GM23338 (cell line): Measurements from ENCODE around the gene MEGF11. TPM values are rescaled to one million over a fixed set of nuclear protein-coding genes. Genes with fewer than 3 reads are reported as not detected.

Source experiments
- ATAC-seq: fragments of 200-7000 bp; cut with Tn5 transposase; 3 replicates; pipeline ENCODE4 v1.9.1; 2020
- DNase-seq: peaks from one replicate; pipeline ENCODE4 v3.0.0-alpha.2; 2015; ENCODE audit warnings: low spot score
- H2AFZ ChIP-seq: fragments of 200-600 bp; sonication (generic); 2 replicates; pipeline ENCODE4 v1.8.0; 2016; ENCODE audit warnings: antibody characterized with exemption, mild to moderate bottlenecking, moderate library complexity
- H3F3A ChIP-seq: fragments of 200-600 bp; sonication (generic); replicated peaks from 2 replicates; pipeline ENCODE4 v1.8.0; 2017; ENCODE audit warnings: antibody characterized with exemption, mixed run types, low read depth
- H3K27ac ChIP-seq: fragments of 200-600 bp; sonication (generic); 2 replicates; pipeline ENCODE4 v1.6.1; 2016; ENCODE audit warnings: low read depth
- H3K27me3 ChIP-seq: fragments of 200-600 bp; sonication (generic); 2 replicates; pipeline ENCODE4 v1.8.0; 2016; ENCODE audit warnings: mild to moderate bottlenecking, mixed run types, moderate library complexity; ENCODE audit not compliant: insufficient read depth
- H3K36me3 ChIP-seq: fragments of 200-600 bp; sonication (generic); 2 replicates; pipeline ENCODE4 v1.8.0; 2016; ENCODE audit warnings: mild to moderate bottlenecking; ENCODE audit not compliant: insufficient read depth
- H3K4me1 ChIP-seq: fragments of 200-600 bp; sonication (generic); 2 replicates; pipeline ENCODE4 v1.8.0; 2016; ENCODE audit warnings: mild to moderate bottlenecking, moderate library complexity; ENCODE audit not compliant: insufficient read depth
- H3K4me2 ChIP-seq: fragments of 200-600 bp; sonication (generic); 2 replicates; pipeline ENCODE4 v1.7.1; 2017; ENCODE audit warnings: mixed run types
- H3K4me3 ChIP-seq: fragments of 200-600 bp; sonication (generic); 2 replicates; pipeline ENCODE4 v1.6.1; 2016; ENCODE audit warnings: mixed run types
- H3K79me2 ChIP-seq: fragments of 200-600 bp; sonication (generic); replicated peaks from 2 replicates; pipeline ENCODE4 v1.8.0; 2017; ENCODE audit warnings: mild to moderate bottlenecking; ENCODE audit not compliant: insufficient read depth
- H3K9me2 ChIP-seq: fragments of 200-600 bp; sonication (generic); 2 replicates; pipeline ENCODE4 v1.8.0; 2017; ENCODE audit not compliant: insufficient read depth
- H4K20me1 ChIP-seq: fragments of 200-600 bp; sonication (generic); replicated peaks from 2 replicates; pipeline ENCODE4 v1.8.0; 2017; ENCODE audit warnings: mild to moderate bottlenecking; ENCODE audit not compliant: insufficient read depth
- H3K27ac Mint-ChIP-seq: 2 replicates; pipeline ENCODE4 v1.8.0; 2020; ENCODE audit warnings: inconsistent platforms, mild to moderate bottlenecking, moderate library complexity, mixed read lengths
- H3K27me3 Mint-ChIP-seq: 3 replicates; pipeline ENCODE4 v1.8.0; 2022; ENCODE audit warnings: low read depth, mild to moderate bottlenecking, moderate library complexity, mixed read lengths, inconsistent platforms; ENCODE audit not compliant: insufficient read depth, poor library complexity
- H3K36me3 Mint-ChIP-seq: 3 replicates; pipeline ENCODE4 v1.8.0; 2021; ENCODE audit warnings: low read depth, mild to moderate bottlenecking, inconsistent platforms, moderate library complexity, mixed read lengths
- H3K4me1 Mint-ChIP-seq: 3 replicates; pipeline ENCODE4 v1.8.0; 2020; ENCODE audit warnings: mild to moderate bottlenecking, inconsistent platforms, mixed read lengths
- H3K4me3 Mint-ChIP-seq: 3 replicates; pipeline ENCODE4 v1.8.0; 2021; ENCODE audit warnings: moderate library complexity, mild to moderate bottlenecking, inconsistent platforms, mixed read lengths
- H3K9me3 Mint-ChIP-seq: 3 replicates; pipeline ENCODE4 v1.8.0; 2020; ENCODE audit warnings: moderate library complexity, mild to moderate bottlenecking, inconsistent platforms, mixed read lengths
- CREB1 ChIP-seq: fragments of 250-450 bp; sonication (Bioruptor Pico); IDR thresholded peaks from 2 replicates; pipeline ENCODE4 v1.5.0; 2020; ENCODE audit warnings: low read depth, mild to moderate bottlenecking, moderate library complexity
- CTCF ChIP-seq, 2 experiments: fragments of 200-600 bp in 1 of 2; sonication (generic) in 1 of 2; conservative IDR thresholded peaks; 2 replicates each; pipeline versions ENCODE4 v1.5.1 to v1.6.1; 2016 to 2017; ENCODE audit warnings: antibody characterized with exemption in 2 of 2, low read depth in 2 of 2, mild to moderate bottlenecking in 2 of 2, moderate library complexity in 1 of 2
- ETS1 ChIP-seq: IDR thresholded peaks from 2 replicates; pipeline ENCODE4 v1.6.1; 2016; ENCODE audit warnings: antibody characterized with exemption
- EZH2 ChIP-seq: fragments of 200-600 bp; sonication (generic); IDR thresholded peaks from one replicate; pipeline ENCODE4 v1.8.0; 2017; ENCODE audit warnings: antibody characterized with exemption, mild to moderate bottlenecking, low read depth; ENCODE audit not compliant: unreplicated experiment
- EZH2phosphoT487 ChIP-seq: fragments of 200-600 bp; sonication (generic); IDR thresholded peaks from one replicate; pipeline ENCODE4 v1.8.1; 2018; ENCODE audit warnings: antibody characterized with exemption; ENCODE audit not compliant: unreplicated experiment
- JUNB ChIP-seq: IDR thresholded peaks from one replicate; pipeline ENCODE4 v1.6.1; 2016; ENCODE audit warnings: antibody characterized with exemption; ENCODE audit not compliant: unreplicated experiment
- POLR2AphosphoS5 ChIP-seq: IDR thresholded peaks from 2 replicates; pipeline ENCODE4 v1.6.1; 2016; ENCODE audit warnings: antibody characterized with exemption, low read depth
- REST ChIP-seq: IDR thresholded peaks from one replicate; pipeline ENCODE4 v1.6.1; 2018; ENCODE audit warnings: antibody characterized with exemption; ENCODE audit not compliant: unreplicated experiment
- STAT1 ChIP-seq: IDR thresholded peaks from one replicate; pipeline ENCODE4 v1.6.1; 2016; ENCODE audit warnings: antibody characterized with exemption; ENCODE audit not compliant: unreplicated experiment
- ZNF462 ChIP-seq: fragments of 250-450 bp; sonication (Bioruptor Pico); IDR thresholded peaks from 2 replicates; pipeline ENCODE4 v1.5.0; 2020; ENCODE audit warnings: mild to moderate bottlenecking, moderate library complexity
- polyA plus RNA-seq: library from polyadenylated mRNA; unstranded; fragments of >200 nt; fragmentation: Nextera tagmentation; extraction: Ambion mirVana; gene quantifications from 2 replicates; pipeline ENCODE4 v1.2.1, GENCODE V29; 2016
- total RNA-seq: library from RNA; depleted of rRNA; stranded (reverse); fragments of >200 nt; shearing (Covaris generic); gene quantifications from 2 replicates; pipeline ENCODE4 v1.2.3, GENCODE V29; 2014

Gene MEGF11
- total and polyA plus RNA-seq, 2 experiments from 2014 or later: 1.3 to 1.9 TPM

- Histone ChIP-seq H3K27me3 (no peaks in the 10 kb centered on the region), H3K4me2 (peak overlapping the region; percentile 87), H3F3A (0 out of 2 replicates have a peak, but pooled peaks cover 2% of the 10 kb centered on the region), H4K20me1 (no peaks in the 10 kb centered on the region), H3K4me3 (peak overlapping the region; percentile 86), H3K27ac (no peak overlapping the region), H3K36me3 (no peaks in the 10 kb centered on the region), H3K9me2 (peaks cover 6% of the 10 kb centered on the region), H3K79me2 (no peaks in the 10 kb centered on the region), H3K4me1 (peaks cover 7% of the 10 kb centered on the region), H2AFZ (peak overlapping the region; percentile 97)
- Mint-ChIP-seq H3K27me3 (peaks cover 6% of the 10 kb centered on the region), H3K4me3 (peak overlapping the region; percentile 55), H3K36me3 (no peaks in the 10 kb centered on the region), H3K4me1 (peaks cover 48% of the 10 kb centered on the region), H3K9me3 (no peaks in the 10 kb centered on the region), H3K27ac (no peak overlapping the region)
- ATAC-seq: peak; percentile 91
- DNase-seq: peak; percentile 91
- TF ChIP-seq ZNF462 (CRISPR knock-in tag): 0 out of 2 replicates have a peak, but pooled peaks have one; percentile 20
- TF ChIP-seq ETS1: 0 out of 2 replicates have a peak, but pooled peaks have one; percentile 35
- TF ChIP-seq JUNB: no peak
- no peak for TF ChIP-seq EZH2phosphoT487
- peak; percentile 90 for TF ChIP-seq POLR2AphosphoS5
- peak; percentile 54 to 60 for TF ChIP-seq CTCF (conservative IDR thresholded peaks at IDR 0.05; ENCODE audit: low read depth in 2 of 2)
- TF ChIP-seq STAT1: no peak
- TF ChIP-seq EZH2: no peak
- no peak for TF ChIP-seq CREB1 (CRISPR knock-in tag)
- no peak for TF ChIP-seq REST
These were observed 271.5 kb downstream of the MEGF11 start for GRCh38 chr15:65981837-65982626.
